ENCODE results near the gene ATP6AP2.

ATP6AP2 gene

DNA sequence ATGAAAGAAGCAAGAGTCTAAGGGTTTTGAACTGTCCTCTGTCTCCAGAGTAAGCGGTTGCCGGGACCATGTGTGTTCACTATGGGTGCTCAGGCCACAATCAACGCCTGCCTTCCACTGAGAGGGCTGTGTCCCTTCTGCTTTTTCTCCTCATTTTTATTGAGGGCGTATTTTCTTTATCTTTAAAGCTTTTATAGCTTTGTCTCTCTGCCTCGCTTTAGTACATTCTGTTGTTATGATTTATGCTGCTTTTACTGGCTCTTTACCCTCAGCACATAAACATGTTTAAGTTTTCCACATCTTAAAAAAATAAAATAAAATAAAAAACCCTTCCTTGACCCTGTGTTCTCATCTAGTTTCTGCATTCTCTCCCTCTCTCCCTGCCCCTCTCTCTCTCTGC lies 42.4 kb upstream of the ATP6AP2 start:
- Histone ChIP-seq H3K4me2 (ENCODE audit: low read length) (peak overlapping the region; percentile 97), H4K20me1 (ENCODE audit: insufficient read depth, low read length) (no peaks in the 10 kb centered on the region), H3K9ac (ENCODE audit: low read length) (no peak overlapping the region), H3K36me3 (replicated peaks; ENCODE audit: low read depth, low read length) (no peaks in the 10 kb centered on the region), H3K27me3 (ENCODE audit: low read depth, low read length) (peaks cover 5% of the 10 kb centered on the region; the same call in 1 of the 2 replicates), H2AFZ (ENCODE audit: low read depth, low read length) (0 out of 2 replicates have a peak overlapping the region, but pooled peaks have one; percentile 92), H3K79me2 (ENCODE audit: low read length) (no peaks in the 10 kb centered on the region), H3K4me3 (ENCODE audit: low read length) (no peak overlapping the region), H3K9me3 (ENCODE audit: insufficient read depth, low read length) (no peaks in the 10 kb centered on the region), H3K27ac (ENCODE audit: low read length) (no peak overlapping the region), H3K4me1 (ENCODE audit: low read length) (peaks cover 25% of the 10 kb centered on the region)
- no peak for TF ChIP-seq EZH2phosphoT487 (IDR thresholded peaks at IDR 0.05; ENCODE audit: low read depth)

GRCh38 chrX:40539214-40540142 lies 41.3 kb upstream of the ATP6AP2 start:
- Histone ChIP-seq H3K79me2 (ENCODE audit: low read length) (no peaks in the 10 kb centered on the region), H3K4me3 (ENCODE audit: low read length) (peak overlapping the region; percentile 76), H3K36me3 (replicated peaks; ENCODE audit: low read depth, low read length) (no peaks in the 10 kb centered on the region), H4K20me1 (ENCODE audit: insufficient read depth, low read length) (no peaks in the 10 kb centered on the region), H3K4me1 (ENCODE audit: low read length) (peaks cover 30% of the 10 kb centered on the region), H3K27me3 (ENCODE audit: low read depth, low read length) (peaks cover 5% of the 10 kb centered on the region; the same call in 1 of the 2 replicates), H3K9ac (ENCODE audit: low read length) (peak overlapping the region; percentile 53), H3K9me3 (ENCODE audit: insufficient read depth, low read length) (no peaks in the 10 kb centered on the region), H3K27ac (ENCODE audit: low read length) (no peak overlapping the region), H3K4me2 (ENCODE audit: low read length) (peak overlapping the region; percentile 97), H2AFZ (ENCODE audit: low read depth, low read length) (peak overlapping the region; percentile 92)
- no peak for TF ChIP-seq EZH2phosphoT487 (IDR thresholded peaks at IDR 0.05; ENCODE audit: low read depth)
- TF ChIP-seq, protein P1, sequence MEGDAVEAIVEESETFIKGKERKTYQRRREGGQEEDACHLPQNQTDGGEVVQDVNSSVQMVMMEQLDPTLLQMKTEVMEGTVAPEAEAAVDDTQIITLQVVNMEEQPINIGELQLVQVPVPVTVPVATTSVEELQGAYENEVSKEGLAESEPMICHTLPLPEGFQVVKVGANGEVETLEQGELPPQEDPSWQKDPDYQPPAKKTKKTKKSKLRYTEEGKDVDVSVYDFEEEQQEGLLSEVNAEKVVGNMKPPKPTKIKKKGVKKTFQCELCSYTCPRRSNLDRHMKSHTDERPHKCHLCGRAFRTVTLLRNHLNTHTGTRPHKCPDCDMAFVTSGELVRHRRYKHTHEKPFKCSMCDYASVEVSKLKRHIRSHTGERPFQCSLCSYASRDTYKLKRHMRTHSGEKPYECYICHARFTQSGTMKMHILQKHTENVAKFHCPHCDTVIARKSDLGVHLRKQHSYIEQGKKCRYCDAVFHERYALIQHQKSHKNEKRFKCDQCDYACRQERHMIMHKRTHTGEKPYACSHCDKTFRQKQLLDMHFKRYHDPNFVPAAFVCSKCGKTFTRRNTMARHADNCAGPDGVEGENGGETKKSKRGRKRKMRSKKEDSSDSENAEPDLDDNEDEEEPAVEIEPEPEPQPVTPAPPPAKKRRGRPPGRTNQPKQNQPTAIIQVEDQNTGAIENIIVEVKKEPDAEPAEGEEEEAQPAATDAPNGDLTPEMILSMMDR (IDR thresholded peaks at IDR 0.05; ENCODE audit: low read depth, low read length): peak; percentile 63

- H3K4me3 ChIP-seq (ENCODE audit: low read length): no peak overlapping the region
- H4K20me1 ChIP-seq (ENCODE audit: insufficient read depth, low read length): no peaks in the 10 kb centered on the region
- H3K9ac ChIP-seq (ENCODE audit: low read length): no peak overlapping the region
- H2AFZ ChIP-seq (ENCODE audit: low read depth, low read length): no peak overlapping the region
- H3K36me3 ChIP-seq (replicated peaks; ENCODE audit: low read depth, low read length): no peaks in the 10 kb centered on the region
- H3K4me2 ChIP-seq (ENCODE audit: low read length): no peak overlapping the region
- no peak overlapping the region for H3K27ac ChIP-seq (ENCODE audit: low read length)
- no peaks in the 10 kb centered on the region for H3K9me3 ChIP-seq (ENCODE audit: insufficient read depth, low read length)
- no peaks in the 10 kb centered on the region for H3K79me2 ChIP-seq (ENCODE audit: low read length)
- TF ChIP-seq, protein P1 (IDR thresholded peaks at IDR 0.05; ENCODE audit: low read depth, low read length): peak; percentile 19
- TF ChIP-seq EZH2phosphoT487 (IDR thresholded peaks at IDR 0.05; ENCODE audit: low read depth): no peak
- peaks cover 5% of the 10 kb centered on the region; the same call in 1 of the 2 replicates for H3K27me3 ChIP-seq (ENCODE audit: low read depth, low read length)
- peaks cover 20% of the 10 kb centered on the region for H3K4me1 ChIP-seq (ENCODE audit: low read length)
Observed at GRCh38 chrX:40542208-40542607, 38.6 kb upstream of the ATP6AP2 start.

DNA sequence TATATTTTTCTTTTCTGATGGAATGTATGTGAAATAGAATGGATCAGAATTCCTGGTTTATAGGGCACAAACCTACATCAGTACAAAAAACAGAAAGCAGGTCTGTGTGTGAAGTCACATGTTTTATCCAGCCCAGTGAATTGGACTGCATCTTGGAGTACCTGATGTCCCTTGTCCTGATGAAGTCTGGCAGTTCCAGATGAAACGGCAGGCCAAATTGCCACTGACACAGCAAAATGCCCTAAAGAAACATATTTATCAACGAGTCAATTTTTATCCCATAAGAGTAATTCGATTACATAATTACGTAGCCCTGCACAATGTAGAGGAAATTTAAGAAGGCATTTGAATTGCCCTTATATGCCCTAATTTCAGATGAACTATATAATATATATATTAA lies 37.8 kb upstream of the ATP6AP2 start:
- no peaks in the 10 kb centered on the region for H4K20me1 ChIP-seq (ENCODE audit: insufficient read depth, low read length)
- H3K9ac ChIP-seq (ENCODE audit: low read length): no peak overlapping the region
- H3K4me2 ChIP-seq (ENCODE audit: low read length): no peak overlapping the region
- H3K4me3 ChIP-seq (ENCODE audit: low read length): no peak overlapping the region
- H3K27ac ChIP-seq (ENCODE audit: low read length): no peak overlapping the region
- H2AFZ ChIP-seq (ENCODE audit: low read depth, low read length): no peak overlapping the region
- peaks cover 5% of the 10 kb centered on the region; the same call in 1 of the 2 replicates for H3K27me3 ChIP-seq (ENCODE audit: low read depth, low read length)
- peaks cover 20% of the 10 kb centered on the region for H3K4me1 ChIP-seq (ENCODE audit: low read length)
- no peaks in the 10 kb centered on the region for H3K9me3 ChIP-seq (ENCODE audit: insufficient read depth, low read length)
- H3K36me3 ChIP-seq (replicated peaks; ENCODE audit: low read depth, low read length): no peaks in the 10 kb centered on the region
- TF ChIP-seq, protein P1 (IDR thresholded peaks at IDR 0.05; ENCODE audit: low read depth, low read length): no peak
- TF ChIP-seq EZH2phosphoT487 (IDR thresholded peaks at IDR 0.05; ENCODE audit: low read depth): no peak
- H3K79me2 ChIP-seq (ENCODE audit: low read length): no peaks in the 10 kb centered on the region
